ENCODE measurements around the gene SEPTIN2. TPM values are rescaled to one million over a fixed set of nuclear protein-coding genes. Genes with fewer than 3 reads are reported as not detected.
A peak's percentile ranks its signal among the peaks of the same experiment; 100 is the strongest.

Gene SEPTIN2
- total and polyA plus RNA-seq, 2 experiments from 2014 or later: 315 to 373 TPM

DNA sequence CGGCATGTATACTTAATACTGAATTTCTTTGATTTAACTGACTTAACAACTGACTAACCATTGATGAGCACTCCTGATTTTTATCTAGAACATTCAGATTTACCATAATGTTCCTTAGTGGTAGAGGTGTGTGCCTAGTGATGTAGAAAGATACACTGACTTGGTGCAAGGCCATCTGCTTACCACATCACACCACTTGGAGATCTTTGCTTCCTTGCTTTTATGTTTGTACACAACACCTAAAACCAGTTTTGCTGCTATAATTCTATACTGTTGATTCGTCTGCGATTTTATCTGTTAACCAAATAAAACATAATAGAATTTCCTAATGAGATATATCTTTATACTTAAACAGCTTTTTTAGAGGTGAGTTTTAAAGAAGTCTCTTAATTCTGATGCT lies 36.5 kb downstream of the SEPTIN2 start:
- H2AFZ ChIP-seq: no peak overlapping the region
- peaks cover 2% of the 10 kb centered on the region for H3K36me3 ChIP-seq (replicated peaks; ENCODE audit: insufficient read depth, low read depth)
- peaks cover 19% of the 10 kb centered on the region for H3K79me2 ChIP-seq
- H4K20me1 ChIP-seq (ENCODE audit: insufficient read depth, poor library complexity, severe bottlenecking): peaks cover 5% of the 10 kb centered on the region
- H3K9me2 ChIP-seq (replicated peaks; ENCODE audit: insufficient read depth): no peaks in the 10 kb centered on the region
- H3K27me3 ChIP-seq: no peaks in the 10 kb centered on the region
- no peak overlapping the region for H3K4me2 ChIP-seq
- peaks cover 16% of the 10 kb centered on the region for H3K4me1 ChIP-seq (ENCODE audit: insufficient read depth)
- TF ChIP-seq CTCF (IDR thresholded peaks at IDR 0.05; ENCODE audit: poor library complexity) (no peak), EZH2 (IDR thresholded peaks at IDR 0.05; ENCODE audit: borderline replicate concordance) (no peak), EZH2phosphoT487 (IDR thresholded peaks at IDR 0.05; ENCODE audit: low read depth, severe bottlenecking, unreplicated experiment) (no peak)
- H3K9me3 ChIP-seq (ENCODE audit: low read depth): no peaks in the 10 kb centered on the region
- WGBS (ENCODE audit: low lambda C conversion rate, missing lambda C conversion rate): 86% methylated on average over 3 of the region's 3 CpGs
- peak overlapping the region; percentile 84 for H3K27ac ChIP-seq
- H3K4me3 ChIP-seq: no peak overlapping the region
- no peak for DNase-seq (ENCODE audit: low spot score)

DNA sequence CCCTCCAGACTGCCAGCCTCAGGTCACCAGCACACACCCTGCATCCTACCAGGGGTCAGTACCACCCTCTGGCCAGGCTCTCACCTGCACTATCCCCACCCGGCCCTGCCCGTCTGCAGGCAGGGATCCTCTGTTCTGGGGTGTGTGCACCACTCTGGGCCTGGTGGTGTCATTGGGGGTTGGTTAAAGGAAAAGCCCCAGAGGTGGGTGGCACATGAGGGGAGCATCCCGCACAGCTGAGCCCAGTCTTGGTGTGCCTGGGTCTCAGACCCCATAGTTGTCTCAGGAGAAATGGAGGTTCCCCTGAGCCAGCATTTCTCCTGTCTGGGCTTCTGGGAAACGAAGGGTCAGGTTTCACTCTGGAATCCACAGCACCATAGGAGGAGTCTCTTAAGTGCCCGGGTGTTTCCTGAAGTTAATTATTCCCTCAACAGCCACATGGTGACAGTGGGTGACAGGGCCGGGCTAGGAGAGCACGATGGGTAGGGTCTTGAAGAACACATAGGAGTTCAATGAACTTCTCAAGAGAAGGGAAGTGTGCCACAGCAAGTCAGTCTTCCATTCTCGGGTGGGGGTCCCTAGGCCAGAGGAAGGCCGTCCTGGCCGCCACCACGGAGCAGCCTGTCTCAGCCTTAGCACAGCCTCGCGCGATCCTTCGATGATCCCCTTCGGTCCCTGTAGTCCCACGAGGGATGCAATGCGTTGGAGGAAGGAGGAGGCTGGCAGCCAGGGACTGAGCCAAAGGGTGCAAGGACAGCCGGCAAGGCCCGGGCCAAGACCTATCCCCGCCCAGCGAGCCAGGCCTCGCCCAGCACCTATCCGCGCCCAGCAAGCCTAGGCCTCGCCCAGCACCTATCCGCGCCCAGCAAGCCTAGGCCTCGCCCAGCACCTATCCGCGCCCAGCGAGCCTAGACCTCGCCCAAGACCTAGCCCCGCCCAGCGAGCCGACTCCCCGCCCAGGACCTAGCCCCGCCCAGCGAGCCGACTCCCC lies 39.2 kb downstream of the SEPTIN2 start:
- WGBS (ENCODE audit: low lambda C conversion rate, missing lambda C conversion rate): 26% methylated on average over 26 of the region's 40 CpGs
- Histone ChIP-seq H3K4me3 (no peak overlapping the region), H3K4me2 (peak overlapping the region; percentile 71), H3K9me3 (ENCODE audit: low read depth) (no peaks in the 10 kb centered on the region), H3K36me3 (replicated peaks; ENCODE audit: insufficient read depth, low read depth) (no peaks in the 10 kb centered on the region), H3K27me3 (no peaks in the 10 kb centered on the region), H2AFZ (no peak overlapping the region), H3K27ac (peak overlapping the region; percentile 91), H3K79me2 (peaks cover 35% of the 10 kb centered on the region), H4K20me1 (ENCODE audit: insufficient read depth, poor library complexity, severe bottlenecking) (peaks cover 26% of the 10 kb centered on the region), H3K9me2 (replicated peaks; ENCODE audit: insufficient read depth) (no peaks in the 10 kb centered on the region), H3K4me1 (ENCODE audit: insufficient read depth) (peaks cover 34% of the 10 kb centered on the region)
- DNase-seq (ENCODE audit: low spot score): peak; percentile 91
- TF ChIP-seq CTCF (IDR thresholded peaks at IDR 0.05; ENCODE audit: poor library complexity) (no peak), EZH2phosphoT487 (IDR thresholded peaks at IDR 0.05; ENCODE audit: low read depth, severe bottlenecking, unreplicated experiment) (no peak), EZH2 (IDR thresholded peaks at IDR 0.05; ENCODE audit: borderline replicate concordance) (no peak)

DNA sequence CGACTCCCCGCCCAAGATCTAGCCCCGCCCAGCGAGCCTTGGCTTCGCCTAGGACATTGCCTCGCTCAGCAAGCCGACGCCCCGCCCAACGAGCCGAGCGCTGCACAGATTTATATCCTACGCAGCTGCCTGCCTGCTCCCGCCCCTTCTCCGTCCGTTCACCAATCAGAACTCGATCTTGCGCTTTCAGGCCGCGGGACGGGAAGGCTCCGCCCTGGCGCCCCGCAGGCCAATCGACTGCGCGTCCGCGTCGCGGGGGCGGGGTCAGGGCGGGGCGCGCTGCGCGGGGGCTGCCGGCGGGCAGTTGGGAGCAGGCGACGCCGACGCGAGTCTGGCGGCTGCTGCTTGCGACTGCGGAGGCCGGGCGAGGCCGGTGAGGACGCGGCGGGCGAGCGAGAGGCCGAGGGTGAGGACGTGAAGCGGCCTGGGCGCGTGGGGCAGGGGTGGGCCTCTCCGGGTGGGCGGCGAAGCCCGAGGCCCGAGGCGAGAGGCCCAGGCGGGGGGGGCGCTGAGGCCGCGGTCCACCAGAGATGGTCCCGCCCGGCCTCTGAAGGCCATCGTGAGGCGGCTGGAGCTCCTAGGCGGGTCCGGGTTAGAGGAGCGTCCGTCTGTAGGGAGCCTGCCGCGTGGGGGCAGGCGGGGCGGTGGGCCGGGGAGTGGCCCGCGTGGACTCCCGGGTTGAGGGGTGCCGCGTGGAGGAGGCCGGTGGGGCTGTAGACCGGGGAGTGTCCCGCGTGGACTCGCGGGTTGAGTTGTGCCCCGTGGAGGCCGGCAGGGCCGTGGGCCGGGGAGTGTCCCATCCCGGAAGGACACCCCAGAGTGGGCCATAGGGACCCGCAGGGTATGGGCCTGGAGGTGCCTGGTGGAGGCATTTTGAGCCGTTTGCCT lies 40.5 kb downstream of the SEPTIN2 start, which contains the start of gene FARP2:
Gene FARP2, plus strand, starts transcription at position 303 of the 888 bp plus-strand sequence. CDS start 16,823 bp downstream, outside the sequence.
- Histone ChIP-seq H3K4me2 (peak within 1 kb of the TSS; percentile 92), H3K79me2 (peaks cover 48% of the 10 kb centered on the region), H4K20me1 (ENCODE audit: insufficient read depth, poor library complexity, severe bottlenecking) (peaks cover 27% of the 10 kb centered on the region), H3K4me1 (ENCODE audit: insufficient read depth) (peaks cover 32% of the 10 kb centered on the region), H3K27ac (peak within 1 kb of the TSS; percentile 91), H2AFZ (peak within 1 kb of the TSS; percentile 32), H3K4me3 (peak within 1 kb of the TSS; percentile 67), H3K9me3 (ENCODE audit: low read depth) (no peaks in the 10 kb centered on the region), H3K27me3 (no peaks in the 10 kb centered on the region), H3K36me3 (replicated peaks; ENCODE audit: insufficient read depth, low read depth) (no peaks in the 10 kb centered on the region), H3K9me2 (replicated peaks; ENCODE audit: insufficient read depth) (no peaks in the 10 kb centered on the region)
- WGBS (ENCODE audit: low lambda C conversion rate, missing lambda C conversion rate): 1% methylated on average over 53 of the region's 101 CpGs
- TF ChIP-seq CTCF (IDR thresholded peaks at IDR 0.05; ENCODE audit: poor library complexity) (peak; percentile 5), EZH2 (IDR thresholded peaks at IDR 0.05; ENCODE audit: borderline replicate concordance) (no peak)
- peak; percentile 100 for DNase-seq (ENCODE audit: low spot score)

Data from hepatocyte (in vitro differentiated cells).